CD4-positive, CD25-positive, alpha-beta regulatory T cell (primary cell): ENCODE measurements around the gene SERINC4. TPM values are rescaled to one million over a fixed set of nuclear protein-coding genes. Genes with fewer than 3 reads are reported as not detected.
"Not testable (repeated sequence)": the region's sequence is repeated elsewhere in the genome, so short reads cannot be mapped to it uniquely, and the experiment has no call there.

Experiments
- ATAC-seq, 2 donors: fragments of 150-1000 bp; cut with Tn5 transposase; one replicate each; pipeline ENCODE4 v1.10.0; 2021; ENCODE audit warnings: low read depth in 2 of 2, moderate number of reproducible peaks in 2 of 2, moderate library complexity in 1 of 2
- DNase-seq, 3 donors: peaks; one replicate each; pipeline versions ENCODE4 v3.0.0 to v3.0.0-alpha.2; 2012 to 2022; ENCODE audit warnings: mixed read lengths in 1 of 3
- H3K27ac ChIP-seq: one replicate; pipeline ENCODE4 v1.7.0; 2013; ENCODE audit warnings: mild to moderate bottlenecking, low read length; ENCODE audit not compliant: insufficient read depth, poor library complexity, severe bottlenecking
- H3K27me3 ChIP-seq: one replicate; pipeline ENCODE4 v1.7.0; 2013; ENCODE audit warnings: low read length; ENCODE audit not compliant: control insufficient read depth, insufficient read depth
- H3K36me3 ChIP-seq: one replicate; pipeline ENCODE4 v1.7.0; 2013; ENCODE audit warnings: mild to moderate bottlenecking, low read length, moderate library complexity; ENCODE audit not compliant: control insufficient read depth, insufficient read depth
- H3K4me1 ChIP-seq: 2 replicates; pipeline ENCODE4 v1.7.0; 2013; ENCODE audit warnings: mild to moderate bottlenecking, low read length; ENCODE audit not compliant: insufficient read depth, control insufficient read depth, poor library complexity, severe bottlenecking
- H3K4me3 ChIP-seq: one replicate; pipeline ENCODE4 v1.7.0; 2013; ENCODE audit warnings: low read depth, mild to moderate bottlenecking, low read length, moderate library complexity
- H3K9me3 ChIP-seq, 2 experiments: 1 replicate in 1 of 2; 2 replicates in 1 of 2; pipeline ENCODE4 v1.7.0; 2013; ENCODE audit warnings: low read length in 2 of 2, mild to moderate bottlenecking in 1 of 2, moderate library complexity in 1 of 2; ENCODE audit not compliant: control insufficient read depth in 2 of 2
- H3K27ac Mint-ChIP-seq, 3 donors: one replicate each; pipeline ENCODE4 v1.8.0; 2020 to 2022; ENCODE audit warnings: mild to moderate bottlenecking in 3 of 3, mixed read lengths in 3 of 3, moderate library complexity in 2 of 3
- H3K27me3 Mint-ChIP-seq: one replicate; pipeline ENCODE4 v1.8.0; 2022; ENCODE audit warnings: mild to moderate bottlenecking, mixed read lengths
- H3K36me3 Mint-ChIP-seq: one replicate; pipeline ENCODE4 v1.8.0; 2020; ENCODE audit warnings: mixed read lengths
- H3K4me1 Mint-ChIP-seq, 4 donors: one replicate each; pipeline ENCODE4 v1.8.0; 2020 to 2022; ENCODE audit warnings: mixed read lengths in 4 of 4, mild to moderate bottlenecking in 1 of 4
- H3K4me3 Mint-ChIP-seq, 4 donors: one replicate each; pipeline ENCODE4 v1.8.0; 2020 to 2022; ENCODE audit warnings: mild to moderate bottlenecking in 4 of 4, mixed read lengths in 4 of 4, moderate library complexity in 3 of 4
- H3K9me3 Mint-ChIP-seq, 7 donors: one replicate each; pipeline ENCODE4 v1.8.0; 2020 to 2022; ENCODE audit warnings: mixed read lengths in 7 of 7, mild to moderate bottlenecking in 3 of 7, moderate library complexity in 2 of 7
- polyA plus RNA-seq, 4 donors: library from polyadenylated mRNA; unstranded; fragments of 300-500 nt; fragmentation: Illumina TruSeq; gene quantifications; one replicate each; pipeline ENCODE4 v1.2.3, GENCODE V29; 2021
- total RNA-seq: library from RNA; stranded (reverse); gene quantifications from one replicate; pipeline ENCODE4 v1.2.3, GENCODE V29; 2022

Gene SERINC4
- total and polyA plus RNA-seq, 5 donors from 2014 or later: 1.2 to 2.8 (median 2.3) TPM; not detected in 1

- Histone ChIP-seq H3K9me3 (no peaks in the 10 kb centered on the region), H3K27me3 (no peaks in the 10 kb centered on the region), H3K4me1 (no peaks in the 10 kb centered on the region), H3K27ac (no peak overlapping the region), H3K4me3 (no peak overlapping the region), H3K36me3 (peaks cover 80% of the 10 kb centered on the region)
- peaks cover 0 to 6% (median 2%) of the 10 kb centered on the region in 4 donors for H3K4me1 Mint-ChIP-seq
- peak overlapping the region in 1 of 4 donors; percentile 75 for H3K4me3 Mint-ChIP-seq
- H3K9me3 Mint-ChIP-seq: no peaks in the 10 kb centered on the region
- H3K27ac Mint-ChIP-seq: no peak overlapping the region
- H3K27me3 Mint-ChIP-seq: no peaks in the 10 kb centered on the region
- peaks cover 45% of the 10 kb centered on the region for H3K36me3 Mint-ChIP-seq
- DNase-seq (no peak), ATAC-seq (no peak)
These were observed 9.1 kb upstream of the SERINC4 start for GRCh38 chr15:43808960-43809678.

- H3K27ac ChIP-seq: no peak overlapping the region
- no peaks in the 10 kb centered on the region for H3K4me1 ChIP-seq
- H3K27me3 ChIP-seq: no peaks in the 10 kb centered on the region
- DNase-seq (no peak), ATAC-seq (no peak)
- H3K9me3 ChIP-seq: no peaks in the 10 kb centered on the region
- no peak overlapping the region for H3K4me3 ChIP-seq
- Mint-ChIP-seq H3K4me1 (peaks cover 0 to 7% (median 4%) of the 10 kb centered on the region in 4 donors), H3K27me3 (no peaks in the 10 kb centered on the region), H3K36me3 (peaks cover 45% of the 10 kb centered on the region), H3K4me3 (no peak overlapping the region), H3K27ac (no peak overlapping the region), H3K9me3 (no peaks in the 10 kb centered on the region)
- H3K36me3 ChIP-seq: peaks cover 76% of the 10 kb centered on the region
These were observed 8.5 kb upstream of the SERINC4 start for GRCh38 chr15:43808435-43808950.

- H3K27me3 ChIP-seq, H3K9me3 ChIP-seq, H3K4me3 ChIP-seq, H3K4me3 Mint-ChIP-seq, H3K27me3 Mint-ChIP-seq, DNase-seq, H3K9me3 Mint-ChIP-seq, ATAC-seq, H3K27ac ChIP-seq: not testable (repeated sequence)
- Mint-ChIP-seq H3K36me3 (peaks cover 33% of the 10 kb centered on the region), H3K27ac (peak overlapping the region in 1 of 3 donors; percentile 32), H3K4me1 (peaks cover 6 to 39% (median 25%) of the 10 kb centered on the region in 4 donors)
- peaks cover 49% of the 10 kb centered on the region for H3K36me3 ChIP-seq
- peaks cover 19% of the 10 kb centered on the region for H3K4me1 ChIP-seq
These were observed 2.7 kb upstream of the SERINC4 start for GRCh38 chr15:43802676-43803075.

GRCh38 chr15:43800286-43801141, 494 bp upstream of the SERINC4 start, which contains the start of gene HYPK:
Gene HYPK (plus strand): TSS chr15:43800599. CDS start chr15:43800623, 24 bp downstream.
- Mint-ChIP-seq H3K27ac (peak within 1 kb of the TSS; percentile 97 to 100 (median 99)), H3K27me3 (no peaks in the 10 kb centered on the region), H3K9me3 (no peaks in the 10 kb centered on the region), H3K4me1 (peaks cover 6 to 58% (median 35%) of the 10 kb centered on the region in 4 donors), H3K36me3 (peaks cover 22% of the 10 kb centered on the region), H3K4me3 (peak within 1 kb of the TSS; percentile 93 to 100 (median 100))
- peaks cover 22% of the 10 kb centered on the region for H3K4me1 ChIP-seq
- peak within 1 kb of the TSS; percentile 95 for H3K4me3 ChIP-seq
- DNase-seq: peak; percentile 87 to 96 (median 91)
- no peaks in the 10 kb centered on the region for H3K27me3 ChIP-seq
- H3K27ac ChIP-seq: peak within 1 kb of the TSS; percentile 89
- ATAC-seq: peak; percentile 99
- peaks cover 47% of the 10 kb centered on the region for H3K36me3 ChIP-seq
- H3K9me3 ChIP-seq: no peaks in the 10 kb centered on the region

- Histone ChIP-seq H3K27me3 (no peaks in the 10 kb centered on the region), H3K27ac (peak overlapping the region; percentile 89), H3K4me3 (no peak overlapping the region), H3K9me3 (no peaks in the 10 kb centered on the region), H3K36me3 (peaks cover 47% of the 10 kb centered on the region), H3K4me1 (peaks cover 33% of the 10 kb centered on the region)
- H3K4me3 Mint-ChIP-seq: peak overlapping the region; percentile 62 to 100 (median 87)
- no peaks in the 10 kb centered on the region for H3K9me3 Mint-ChIP-seq
- peak overlapping the region; percentile 56 to 100 (median 99) for H3K27ac Mint-ChIP-seq
- H3K36me3 Mint-ChIP-seq: peaks cover 27% of the 10 kb centered on the region
- ATAC-seq (no peak), DNase-seq (no peak)
- peaks cover 6 to 70% (median 44%) of the 10 kb centered on the region in 4 donors for H3K4me1 Mint-ChIP-seq
- H3K27me3 Mint-ChIP-seq: no peaks in the 10 kb centered on the region
These were observed 643 bp downstream of the SERINC4 start for GRCh38 chr15:43799209-43799944.

- no peak for ATAC-seq
- Histone ChIP-seq H3K4me3 (no peak overlapping the region), H3K36me3 (peaks cover 53% of the 10 kb centered on the region), H3K27me3 (no peaks in the 10 kb centered on the region), H3K27ac (no peak overlapping the region), H3K4me1 (peaks cover 52% of the 10 kb centered on the region), H3K9me3 (no peaks in the 10 kb centered on the region)
- peaks cover 6 to 91% (median 53%) of the 10 kb centered on the region in 4 donors for H3K4me1 Mint-ChIP-seq
- peaks cover 38% of the 10 kb centered on the region for H3K36me3 Mint-ChIP-seq
- H3K4me3 Mint-ChIP-seq: peak overlapping the region in 1 of 4 donors; percentile 100
- no peaks in the 10 kb centered on the region for H3K27me3 Mint-ChIP-seq
- no peak for DNase-seq
- H3K9me3 Mint-ChIP-seq: no peaks in the 10 kb centered on the region
- H3K27ac Mint-ChIP-seq: peak overlapping the region in 2 of 3 donors; percentile 68 to 93
These were observed 3.5 kb downstream of the SERINC4 start for GRCh38 chr15:43796566-43796965.

- H3K27me3 Mint-ChIP-seq: no peaks in the 10 kb centered on the region
- Histone ChIP-seq H3K9me3 (no peaks in the 10 kb centered on the region), H3K36me3 (peaks cover 53% of the 10 kb centered on the region), H3K4me3 (no peak overlapping the region), H3K4me1 (peaks cover 48% of the 10 kb centered on the region), H3K27ac (peak overlapping the region; percentile 63), H3K27me3 (no peaks in the 10 kb centered on the region)
- no peak for ATAC-seq
- H3K36me3 Mint-ChIP-seq: peaks cover 34% of the 10 kb centered on the region
- peak overlapping the region in 3 of 4 donors; percentile 36 to 100 (median 59) for H3K4me3 Mint-ChIP-seq
- peak overlapping the region in 2 of 3 donors; percentile 55 to 58 for H3K27ac Mint-ChIP-seq
- peaks cover 0 to under 1% (median 0%) of the 10 kb centered on the region in 7 donors for H3K9me3 Mint-ChIP-seq
- no peak for DNase-seq
- H3K4me1 Mint-ChIP-seq: peaks cover 6 to 88% (median 49%) of the 10 kb centered on the region in 4 donors
These were observed 4.0 kb downstream of the SERINC4 start for GRCh38 chr15:43795997-43796396.
